GM19035 (cell line): ENCODE results near the gene MYLK.

Source experiments
- ATAC-seq: cut with Tn5 transposase; IDR thresholded peaks from one replicate; pipeline ENCODE4 v1.9.1; 2021; ENCODE audit not compliant: unreplicated experiment

Gene MYLK

DNA sequence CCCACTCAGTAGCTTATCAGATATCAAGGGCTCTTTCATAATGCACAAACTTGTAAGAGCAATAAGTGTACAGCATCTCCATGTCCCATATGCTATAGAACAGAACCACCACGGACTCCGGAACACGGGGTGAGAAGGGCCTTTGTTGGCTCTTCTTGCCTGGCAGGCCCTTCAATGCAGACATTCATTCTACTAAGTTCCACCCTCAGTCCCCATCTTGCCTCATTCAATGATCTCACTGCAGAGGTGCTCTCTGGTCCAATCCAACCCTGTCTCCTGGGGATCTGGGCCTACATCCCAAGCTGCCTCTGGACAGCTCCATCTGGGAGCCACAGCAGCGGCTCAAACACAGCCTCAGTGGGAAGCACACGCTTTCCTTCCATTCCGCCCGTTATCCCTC, 316.1 kb downstream of the MYLK start:
- no peak for ATAC-seq

DNA sequence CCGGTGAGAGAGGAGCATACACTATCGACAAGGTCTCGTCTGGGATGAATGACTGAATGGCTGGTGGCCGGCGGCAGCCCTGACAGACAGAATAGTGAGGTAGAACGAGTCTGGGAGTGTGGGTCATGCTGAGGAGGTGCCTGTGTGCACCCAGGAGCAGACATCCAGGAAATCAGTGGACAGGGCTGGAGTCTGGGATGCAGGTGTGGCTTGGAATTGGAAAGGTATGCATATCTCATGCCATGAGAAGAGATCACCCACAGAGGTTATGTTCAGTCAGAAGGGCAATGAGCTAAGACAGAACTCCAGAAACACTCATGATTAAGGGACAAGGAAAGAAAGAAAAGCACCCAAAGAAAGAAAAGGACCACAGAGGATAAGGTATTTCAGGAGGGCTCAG, 320.1 kb downstream of the MYLK start:
- no peak for ATAC-seq

GRCh38 chr3:123562547-123562946, 321.6 kb downstream of the MYLK start:
- ATAC-seq = no peak

DNA sequence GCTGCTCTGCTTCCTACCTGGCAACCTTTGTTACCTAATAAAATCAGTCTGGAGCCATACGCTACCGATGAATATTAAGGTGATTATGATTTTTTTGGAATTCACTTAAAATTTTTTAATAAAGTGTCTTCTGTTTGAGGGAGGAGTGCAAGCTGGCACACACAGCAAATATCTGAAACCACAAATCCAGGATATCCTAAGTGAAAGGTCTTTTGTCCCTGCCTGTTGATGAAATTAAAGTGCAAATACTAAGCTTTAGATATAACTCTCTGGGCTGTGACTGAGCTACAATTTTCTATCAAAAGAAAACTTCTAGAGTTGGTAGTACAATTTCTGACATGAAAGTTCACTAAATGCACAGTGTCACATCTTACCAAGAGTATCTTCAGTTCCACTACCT, 322.9 kb downstream of the MYLK start:
- ATAC-seq = no peak
